HUES6 (cell line): ENCODE data around the gene SLC12A3.
"Not testable (repeated sequence)": the region's sequence is repeated elsewhere in the genome, so short reads cannot be mapped to it uniquely, and the experiment has no call there.

Experiments used
- H3K27ac ChIP-seq: 2 replicates; pipeline ENCODE4 v1.7.0; 2013; ENCODE audit warnings: low read depth, mild to moderate bottlenecking, low read length, inconsistent platforms
- H3K27me3 ChIP-seq: 2 replicates; pipeline ENCODE4 v1.6.1; 2013; ENCODE audit warnings: low read length; ENCODE audit not compliant: control insufficient read depth, insufficient read depth
- H3K36me3 ChIP-seq: 2 replicates; pipeline ENCODE4 v1.6.1; 2013; ENCODE audit warnings: low read length; ENCODE audit not compliant: control insufficient read depth, insufficient read depth
- H3K4me1 ChIP-seq: 2 replicates; pipeline ENCODE4 v1.6.1; 2013; ENCODE audit warnings: low read length; ENCODE audit not compliant: control insufficient read depth, insufficient read depth
- H3K4me3 ChIP-seq: 2 replicates; pipeline ENCODE4 v1.5.1; 2013; ENCODE audit warnings: low read depth, low read length
- H3K9ac ChIP-seq: one replicate; pipeline ENCODE4 v1.6.1; 2013; ENCODE audit warnings: mild to moderate bottlenecking, low read length
- H3K9me3 ChIP-seq: 2 replicates; pipeline ENCODE4 v1.6.1; 2013; ENCODE audit warnings: low read depth, low read length; ENCODE audit not compliant: control insufficient read depth, insufficient read depth

The SLC12A3 gene

GRCh38 chr16:56859636-56860035, 5.4 kb upstream of the SLC12A3 start:
- no peaks in the 10 kb centered on the region for H3K9me3 ChIP-seq
- H3K27me3 ChIP-seq = no peaks in the 10 kb centered on the region
- H3K36me3 ChIP-seq = no peaks in the 10 kb centered on the region
- peaks cover 21% of the 10 kb centered on the region; the same call in 1 of the 2 replicates for H3K4me1 ChIP-seq
- H3K4me3 ChIP-seq = no peak overlapping the region
- H3K9ac ChIP-seq = no peak overlapping the region
- H3K27ac ChIP-seq = no peak overlapping the region

- Histone ChIP-seq H3K36me3 (no peaks in the 10 kb centered on the region), H3K9ac (peak overlapping the region; percentile 22), H3K4me3 (no peak overlapping the region), H3K9me3 (no peaks in the 10 kb centered on the region), H3K27ac (peak overlapping the region; percentile 27; the same call in 1 of the 2 replicates), H3K4me1 (peaks cover 21% of the 10 kb centered on the region; the same call in 1 of the 2 replicates), H3K27me3 (no peaks in the 10 kb centered on the region)
These were observed 4.6 kb upstream of the SLC12A3 start for GRCh38 chr16:56860226-56861020.

GRCh38 chr16:56861092-56861610, 3.9 kb upstream of the SLC12A3 start:
- Histone ChIP-seq H3K9ac (peak overlapping the region; percentile 26), H3K4me1 (peaks cover 21% of the 10 kb centered on the region; the same call in 1 of the 2 replicates), H3K27me3 (no peaks in the 10 kb centered on the region), H3K9me3 (no peaks in the 10 kb centered on the region), H3K27ac (peak overlapping the region; percentile 27; the same call in 1 of the 2 replicates), H3K4me3 (no peak overlapping the region), H3K36me3 (no peaks in the 10 kb centered on the region)

- H3K4me1 ChIP-seq = peaks cover 21% of the 10 kb centered on the region; the same call in 1 of the 2 replicates
- no peaks in the 10 kb centered on the region for H3K36me3 ChIP-seq
- H3K9me3 ChIP-seq = no peaks in the 10 kb centered on the region
- no peak overlapping the region; the same call in 1 of the 2 replicates for H3K27ac ChIP-seq
- H3K9ac ChIP-seq = peak overlapping the region; percentile 26
- no peaks in the 10 kb centered on the region for H3K27me3 ChIP-seq
- no peak overlapping the region for H3K4me3 ChIP-seq
These were observed 3.3 kb upstream of the SLC12A3 start for GRCh38 chr16:56861756-56862155.

- Histone ChIP-seq H3K4me3 (no peak overlapping the region), H3K4me1 (peaks cover 25% of the 10 kb centered on the region; the same call in 1 of the 2 replicates)
These were observed 2.2 kb upstream of the SLC12A3 start for GRCh38 chr16:56862776-56863175.

GRCh38 chr16:56865394-56866062, 521 bp downstream of the SLC12A3 start:
- no peak overlapping the region for H3K27ac ChIP-seq
- no peak overlapping the region for H3K4me3 ChIP-seq
- peaks cover 21% of the 10 kb centered on the region; the same call in 1 of the 2 replicates for H3K4me1 ChIP-seq
- no peaks in the 10 kb centered on the region for H3K9me3 ChIP-seq
- no peaks in the 10 kb centered on the region for H3K36me3 ChIP-seq
- H3K27me3 ChIP-seq = no peaks in the 10 kb centered on the region
- H3K9ac ChIP-seq = no peak overlapping the region

More at GRCh38 chr16:56862776-56863175, 2.2 kb upstream of the SLC12A3 start:
- H3K27ac ChIP-seq = no peak overlapping the region
- H3K27me3 ChIP-seq = no peaks in the 10 kb centered on the region
- no peaks in the 10 kb centered on the region for H3K9me3 ChIP-seq
- H3K9ac ChIP-seq = no peak overlapping the region
- no peaks in the 10 kb centered on the region for H3K36me3 ChIP-seq

GRCh38 chr16:56866955-56867830, 2.2 kb downstream of the SLC12A3 start:
- Histone ChIP-seq H3K9ac (no peak overlapping the region), H3K27ac (no peak overlapping the region), H3K4me3 (no peak overlapping the region), H3K27me3 (no peaks in the 10 kb centered on the region), H3K4me1 (peaks cover 5% of the 10 kb centered on the region; the same call in 1 of the 2 replicates), H3K36me3 (no peaks in the 10 kb centered on the region), H3K9me3 (no peaks in the 10 kb centered on the region)

GRCh38 chr16:56868175-56868574, 3.2 kb downstream of the SLC12A3 start:
- H3K4me1 ChIP-seq = peaks cover 4% of the 10 kb centered on the region; the same call in 1 of the 2 replicates
- no peaks in the 10 kb centered on the region for H3K9me3 ChIP-seq
- H3K9ac ChIP-seq = no peak overlapping the region
- no peaks in the 10 kb centered on the region for H3K36me3 ChIP-seq
- H3K27ac ChIP-seq = no peak overlapping the region
- H3K4me3 ChIP-seq = no peak overlapping the region
- H3K27me3 ChIP-seq = no peaks in the 10 kb centered on the region

GRCh38 chr16:56868766-56869165, 3.8 kb downstream of the SLC12A3 start:
- not testable (repeated sequence) for H3K4me3 ChIP-seq, H3K9me3 ChIP-seq, H3K27ac ChIP-seq, H3K27me3 ChIP-seq, H3K4me1 ChIP-seq, H3K9ac ChIP-seq, H3K36me3 ChIP-seq

GRCh38 chr16:56869513-56870275, 4.7 kb downstream of the SLC12A3 start:
- Histone ChIP-seq H3K9me3 (no peaks in the 10 kb centered on the region), H3K9ac (no peak overlapping the region), H3K36me3 (no peaks in the 10 kb centered on the region), H3K4me1 (peaks cover 4% of the 10 kb centered on the region; the same call in 1 of the 2 replicates), H3K4me3 (no peak overlapping the region), H3K27me3 (no peaks in the 10 kb centered on the region), H3K27ac (no peak overlapping the region)
